ENCODE measurements around the gene LYZL1. TPM values are rescaled to one million over a fixed set of nuclear protein-coding genes. Genes with fewer than 3 reads are reported as not detected.
A peak's percentile ranks its signal among the peaks of the same experiment; 100 is the strongest.
"Not testable (repeated sequence)": the region's sequence is repeated elsewhere in the genome, so short reads cannot be mapped to it uniquely, and the experiment has no call there.

LYZL1 gene
- total RNA-seq, 1 donor from 2014 or later = not detected

DNA sequence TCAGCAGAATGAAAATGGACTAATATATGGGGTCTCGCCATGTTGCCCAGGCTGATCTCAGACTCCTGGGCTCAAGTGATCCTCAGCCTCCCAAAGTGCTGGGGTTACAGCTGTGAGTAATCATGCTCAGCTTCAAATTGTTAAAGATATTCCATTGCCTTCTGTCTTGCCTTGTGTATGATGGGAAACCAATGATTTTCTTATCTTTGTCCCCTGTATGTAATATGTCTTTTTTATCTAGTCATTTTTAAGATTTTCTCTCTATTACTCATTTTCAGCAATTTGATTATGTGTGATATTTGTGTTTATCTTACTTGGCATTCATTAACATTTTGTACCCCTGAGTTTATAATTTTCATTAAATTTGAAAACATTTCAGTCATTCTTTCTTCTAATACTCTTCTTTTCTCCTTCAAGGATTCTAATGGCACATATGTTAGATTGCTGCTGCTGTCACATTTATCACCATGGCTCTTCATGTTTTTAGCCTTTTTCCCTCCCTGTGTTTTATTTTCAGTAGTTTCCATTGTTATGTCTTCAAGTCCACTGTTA, 12.6 kb downstream of the LYZL1 start:
- no peaks in the 10 kb centered on the region for H3K27me3 ChIP-seq
- no peaks in the 10 kb centered on the region for H3K9me3 ChIP-seq
- H3K4me1 ChIP-seq = no peaks in the 10 kb centered on the region
- no peak overlapping the region for H3K27ac ChIP-seq
- no peaks in the 10 kb centered on the region for H3K36me3 ChIP-seq
- no peak for DNase-seq (ENCODE audit: extremely low spot score in 2 of 2)
- no peak overlapping the region for H3K4me3 ChIP-seq
- intact Hi-C loops (cut with DNase I) = loop anchor here (10.0 kb wide), 1 partner anchor 637 kb away; no protein-coding TSS in a partner anchor
- TF ChIP-seq POLR2A (IDR thresholded peaks at IDR 0.05) (no peak), POLR2AphosphoS5 (IDR thresholded peaks at IDR 0.05; ENCODE audit: insufficient read depth in 1 of 2, low read depth in 1 of 2) (no peak)
- TF ChIP-seq, protein P1, sequence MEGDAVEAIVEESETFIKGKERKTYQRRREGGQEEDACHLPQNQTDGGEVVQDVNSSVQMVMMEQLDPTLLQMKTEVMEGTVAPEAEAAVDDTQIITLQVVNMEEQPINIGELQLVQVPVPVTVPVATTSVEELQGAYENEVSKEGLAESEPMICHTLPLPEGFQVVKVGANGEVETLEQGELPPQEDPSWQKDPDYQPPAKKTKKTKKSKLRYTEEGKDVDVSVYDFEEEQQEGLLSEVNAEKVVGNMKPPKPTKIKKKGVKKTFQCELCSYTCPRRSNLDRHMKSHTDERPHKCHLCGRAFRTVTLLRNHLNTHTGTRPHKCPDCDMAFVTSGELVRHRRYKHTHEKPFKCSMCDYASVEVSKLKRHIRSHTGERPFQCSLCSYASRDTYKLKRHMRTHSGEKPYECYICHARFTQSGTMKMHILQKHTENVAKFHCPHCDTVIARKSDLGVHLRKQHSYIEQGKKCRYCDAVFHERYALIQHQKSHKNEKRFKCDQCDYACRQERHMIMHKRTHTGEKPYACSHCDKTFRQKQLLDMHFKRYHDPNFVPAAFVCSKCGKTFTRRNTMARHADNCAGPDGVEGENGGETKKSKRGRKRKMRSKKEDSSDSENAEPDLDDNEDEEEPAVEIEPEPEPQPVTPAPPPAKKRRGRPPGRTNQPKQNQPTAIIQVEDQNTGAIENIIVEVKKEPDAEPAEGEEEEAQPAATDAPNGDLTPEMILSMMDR (IDR thresholded peaks at IDR 0.05) = no peak

DNA sequence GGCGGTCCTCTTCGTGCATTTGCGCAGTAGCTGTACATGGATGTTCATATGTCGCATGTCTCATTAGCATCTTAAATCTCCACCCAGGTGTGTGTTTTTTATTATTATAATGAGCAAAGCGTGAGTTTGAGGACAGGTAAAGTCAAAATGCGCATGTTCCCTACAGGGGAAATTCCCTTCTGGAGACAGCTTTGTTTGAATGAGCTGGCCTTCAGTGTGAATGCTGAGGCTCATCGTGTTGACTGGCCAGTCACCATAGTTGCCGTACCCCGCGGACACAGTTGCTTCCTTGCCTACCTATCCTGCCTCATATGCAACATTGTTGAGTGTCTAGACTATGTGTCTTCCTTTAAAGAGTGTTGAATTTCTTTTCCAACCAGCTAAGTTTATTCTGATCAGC, 13.6 kb downstream of the LYZL1 start:
- no peak overlapping the region for H3K27ac ChIP-seq
- H3K36me3 ChIP-seq = no peaks in the 10 kb centered on the region
- no peaks in the 10 kb centered on the region for H3K9me3 ChIP-seq
- DNase-seq (ENCODE audit: extremely low spot score in 2 of 2) = no peak
- H3K27me3 ChIP-seq = no peaks in the 10 kb centered on the region
- intact Hi-C loops (cut with DNase I) = loop anchor here (10.0 kb wide), 1 partner anchor 638 kb away; no protein-coding TSS in a partner anchor
- H3K4me3 ChIP-seq = no peak overlapping the region
- no peaks in the 10 kb centered on the region for H3K4me1 ChIP-seq
- TF ChIP-seq POLR2A (IDR thresholded peaks at IDR 0.05) = no peak
- no peak for TF ChIP-seq POLR2AphosphoS5 (IDR thresholded peaks at IDR 0.05; ENCODE audit: insufficient read depth in 1 of 2, low read depth in 1 of 2)

DNA sequence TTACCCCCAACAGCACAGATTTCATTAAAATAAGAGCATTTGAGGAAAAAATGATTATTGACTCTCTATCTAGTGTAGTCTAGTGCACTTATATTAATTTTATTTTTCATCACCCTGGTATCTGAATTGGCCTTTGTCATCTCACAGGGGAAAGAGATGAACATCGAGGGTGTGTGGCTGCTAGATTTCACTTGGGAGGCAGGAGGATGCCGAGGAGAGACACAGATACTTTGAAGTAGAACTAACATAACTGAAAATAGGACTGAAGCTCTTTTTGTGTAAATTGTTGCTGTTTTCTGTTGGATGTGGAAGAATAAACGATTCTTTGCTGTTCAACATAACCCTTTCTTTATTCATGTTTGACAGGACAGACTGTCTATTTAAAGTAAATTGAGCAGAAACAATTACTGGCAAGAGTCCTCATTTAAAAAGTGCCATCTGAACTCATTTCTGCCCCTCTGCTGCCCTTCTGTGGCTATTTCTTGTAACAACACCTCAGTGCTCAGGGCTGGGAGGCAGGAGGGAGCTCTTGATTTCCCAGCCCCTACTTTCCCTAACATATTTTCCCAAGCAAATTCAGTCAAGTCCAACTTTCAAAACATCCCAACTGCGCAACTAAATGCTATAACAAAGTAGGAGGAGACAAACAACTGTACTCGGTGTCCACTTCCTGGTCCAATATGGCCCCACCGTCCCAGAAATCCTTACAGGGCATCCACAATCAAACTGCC, 15.6 kb downstream of the LYZL1 start:
- no peak overlapping the region for H3K4me3 ChIP-seq
- H3K27me3 ChIP-seq = no peaks in the 10 kb centered on the region
- no peaks in the 10 kb centered on the region for H3K9me3 ChIP-seq
- H3K27ac ChIP-seq = no peak overlapping the region
- H3K4me1 ChIP-seq = no peaks in the 10 kb centered on the region
- TF ChIP-seq, protein P1 (IDR thresholded peaks at IDR 0.05) = peak in 2 of 3 experiments; percentile 72 to 79
- no peak for TF ChIP-seq POLR2AphosphoS5 (IDR thresholded peaks at IDR 0.05; ENCODE audit: insufficient read depth in 1 of 2, low read depth in 1 of 2)
- intact Hi-C loops (cut with DNase I) = loop anchor here (10.0 kb wide), 1 partner anchor 640 kb away; no protein-coding TSS in a partner anchor
- peak in 1 of 2 donors; percentile 77 for DNase-seq (ENCODE audit: extremely low spot score in 2 of 2)
- H3K36me3 ChIP-seq = no peaks in the 10 kb centered on the region

DNA sequence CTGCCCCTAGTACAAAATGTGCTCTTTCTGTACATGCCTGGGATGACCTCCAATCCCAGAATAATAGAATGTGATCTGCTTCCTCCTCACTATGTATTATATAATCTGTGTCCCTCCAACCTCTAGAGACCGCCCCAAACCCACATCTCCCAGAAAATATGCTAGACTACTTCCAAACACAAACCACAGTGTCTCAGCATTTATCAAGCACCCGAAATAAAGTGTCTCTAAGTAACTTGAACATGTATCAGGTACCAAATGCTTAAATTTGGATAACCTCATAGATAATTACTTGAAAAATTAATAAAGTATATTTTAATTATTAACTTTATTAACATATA, 16.1 kb downstream of the LYZL1 start:
- Histone ChIP-seq H3K27ac (no peak overlapping the region), H3K36me3 (no peaks in the 10 kb centered on the region), H3K27me3 (no peaks in the 10 kb centered on the region), H3K9me3 (no peaks in the 10 kb centered on the region), H3K4me1 (no peaks in the 10 kb centered on the region), H3K4me3 (no peak overlapping the region)
- intact Hi-C loops (cut with DNase I) = loop anchor here (10.0 kb wide), 1 partner anchor 640 kb away; no protein-coding TSS in a partner anchor
- no peak for DNase-seq (ENCODE audit: extremely low spot score in 2 of 2)
- no peak for TF ChIP-seq POLR2AphosphoS5 (IDR thresholded peaks at IDR 0.05; ENCODE audit: insufficient read depth in 1 of 2, low read depth in 1 of 2)
- TF ChIP-seq POLR2A (IDR thresholded peaks at IDR 0.05) = no peak
- TF ChIP-seq, protein P1 (IDR thresholded peaks at IDR 0.05) = no peak

DNA sequence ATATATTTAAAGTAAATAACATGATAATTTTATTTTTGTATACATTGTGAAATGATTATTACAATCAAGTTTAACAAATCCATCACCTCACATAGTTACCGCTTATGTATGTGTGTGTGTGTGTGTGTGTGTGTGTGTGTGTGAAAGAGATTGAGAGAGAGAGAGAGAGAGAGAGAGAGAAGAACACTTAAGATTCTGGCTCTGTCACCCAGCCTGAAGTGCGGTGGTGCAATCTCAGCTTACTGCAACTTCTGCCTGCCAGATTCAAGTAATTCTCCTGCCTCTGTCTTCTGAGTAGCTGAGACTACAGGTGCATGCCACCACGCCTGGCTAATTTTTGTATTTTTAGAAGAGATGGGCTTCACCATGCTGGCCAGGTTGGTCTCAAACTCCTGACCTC, 17.8 kb downstream of the LYZL1 start:
- no peaks in the 10 kb centered on the region for H3K9me3 ChIP-seq
- no peaks in the 10 kb centered on the region for H3K4me1 ChIP-seq
- H3K4me3 ChIP-seq = no peak overlapping the region
- TF ChIP-seq, protein P1 (IDR thresholded peaks at IDR 0.05) = no peak
- TF ChIP-seq POLR2A (IDR thresholded peaks at IDR 0.05) = no peak
- TF ChIP-seq POLR2AphosphoS5 (IDR thresholded peaks at IDR 0.05; ENCODE audit: insufficient read depth in 1 of 2, low read depth in 1 of 2) = no peak
- H3K36me3 ChIP-seq = no peaks in the 10 kb centered on the region
- intact Hi-C loops (cut with DNase I) = loop anchor here (10.0 kb wide), 1 partner anchor 642 kb away; no protein-coding TSS in a partner anchor
- no peak overlapping the region for H3K27ac ChIP-seq
- no peaks in the 10 kb centered on the region for H3K27me3 ChIP-seq
- DNase-seq (ENCODE audit: extremely low spot score in 2 of 2) = no peak

DNA sequence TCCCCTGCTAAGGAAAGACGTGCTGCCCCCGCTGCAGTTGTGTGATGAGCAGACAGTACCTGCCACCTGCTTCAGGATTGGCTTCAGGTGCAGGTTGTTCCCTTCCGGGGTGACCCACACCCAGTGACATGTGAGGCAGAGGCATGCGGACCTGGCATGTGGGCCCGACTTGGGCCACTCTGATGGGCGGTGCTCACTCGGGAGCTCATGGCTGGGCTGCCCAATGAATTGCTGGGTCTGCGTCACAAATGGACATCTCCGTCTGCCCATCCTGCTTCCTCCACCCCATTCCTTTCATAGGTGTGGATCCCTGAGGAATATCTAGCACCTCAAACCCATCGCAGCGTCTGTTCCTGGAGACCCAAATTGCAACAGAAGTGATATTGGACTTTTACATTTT, 19.3 kb downstream of the LYZL1 start:
- not testable (repeated sequence) for H3K36me3 ChIP-seq; H3K27me3 ChIP-seq; H3K27ac ChIP-seq; H3K4me3 ChIP-seq; H3K4me1 ChIP-seq; H3K9me3 ChIP-seq; DNase-seq (ENCODE audit: extremely low spot score in 2 of 2)
- intact Hi-C loops (cut with DNase I) = loop anchor here (10.0 kb wide), 1 partner anchor 643 kb away; no protein-coding TSS in a partner anchor
